HCT116 (cell line): Measurements from ENCODE around the gene FAM156B. TPM values are rescaled to one million over a fixed set of nuclear protein-coding genes. Genes with fewer than 3 reads are reported as not detected.

ENCODE experiments used
- ATAC-seq: fragments of 200-7000 bp; cut with Tn5 transposase; 2 replicates; pipeline ENCODE4 v1.9.1; 2020; ENCODE audit warnings: mild to moderate bottlenecking, moderate library complexity
- BruUV-seq: library from RNA; stranded (reverse); fragments of 400-500 nt; replicated peaks from 2 replicates; lab custom pipeline; 2021; lab: Mats Ljungman, UMichigan
- CTCF ChIA-PET: fragments of 300-600 bp; sonication (Branson Sonifier 250); formaldehyde crosslinking; loops from one replicate; lab custom pipeline; 2021; ENCODE audit warnings: antibody characterized with exemption; lab: Charles Lee
- POLR2A ChIA-PET: fragments of 300-600, 350-600 bp; sonication (Branson Sonifier 250); formaldehyde crosslinking; loops from one replicate; lab custom pipeline; 2021; ENCODE audit warnings: antibody characterized with exemption; lab: Charles Lee
- RAD21 ChIA-PET, 2 experiments: fragments of 300-600 bp; sonication (Branson Sonifier 250); formaldehyde crosslinking; loops; one replicate each; lab custom pipeline; 2023; ENCODE audit warnings: low total read pairs in 2 of 2; ENCODE audit not compliant: uncharacterized antibody in 2 of 2, unreplicated experiment in 2 of 2, low non-redundant PET in 1 of 2; lab: Charles Lee
- DNase-seq: peaks from one replicate; pipeline ENCODE4 v3.0.0-alpha.2; 2010; ENCODE audit warnings: low read depth, low spot score
- H2AFZ ChIP-seq: fragments of 200-600 bp; shearing (Covaris generic), sonication (generic); 2 replicates; pipeline ENCODE4 v1.6.1; 2017; ENCODE audit warnings: low read depth, mixed run types, mixed read lengths, antibody characterized with exemption, low read length; ENCODE audit not compliant: poor library complexity, severe bottlenecking
- H3K27ac ChIP-seq: 2 replicates; pipeline ENCODE4 v1.5.1; 2012; ENCODE audit warnings: low read depth, low read length
- H3K27me3 ChIP-seq: fragments of 200-600 bp; sonication (generic); 2 replicates; pipeline ENCODE4 v1.6.1; 2016; ENCODE audit warnings: mixed run types, low read length, mixed read lengths; ENCODE audit not compliant: insufficient read depth
- H3K36me3 ChIP-seq, 2 experiments: fragments of 200-500 bp in 1 of 2; fragments of 200-600 bp in 1 of 2; sonication (Bioruptor generic) in 1 of 2; sonication (generic) in 1 of 2; 2 replicates each; pipeline versions ENCODE4 v1.5.1 to v1.6.1; 2014 to 2016; ENCODE audit warnings: low read length in 2 of 2, inconsistent platforms in 1 of 2, mixed read lengths in 1 of 2, mixed run types in 1 of 2; ENCODE audit not compliant: insufficient read depth in 2 of 2, control insufficient read depth in 1 of 2
- H3K4me1 ChIP-seq, 2 experiments: fragments of 200-600 bp in 1 of 2; sonication (generic) in 1 of 2; 2 replicates each; pipeline versions ENCODE4 v1.5.1 to v1.6.1; 2012 to 2017; ENCODE audit warnings: low read length in 2 of 2, inconsistent platforms in 1 of 2, mild to moderate bottlenecking in 1 of 2, mixed read lengths in 1 of 2, mixed run types in 1 of 2, moderate library complexity in 1 of 2; ENCODE audit not compliant: insufficient read depth in 2 of 2, control insufficient read depth in 1 of 2
- H3K4me2 ChIP-seq: fragments of 200-600 bp; sonication (generic); 2 replicates; pipeline ENCODE4 v1.6.1; 2017; ENCODE audit warnings: mixed run types, low read length, mixed read lengths
- H3K4me3 ChIP-seq, 2 experiments: fragments of 200-600 bp in 1 of 2; sonication (generic) in 1 of 2; replicated peaks in 1 of 2; 2 replicates each; pipeline ENCODE4 v1.5.1; 2011 to 2016; ENCODE audit warnings: low read length in 2 of 2, control low read depth in 1 of 2, low read depth in 1 of 2, mild to moderate bottlenecking in 1 of 2, mixed read lengths in 1 of 2, mixed run types in 1 of 2
- H3K79me2 ChIP-seq: fragments of 200-600 bp; sonication (generic); 2 replicates; pipeline ENCODE4 v1.6.1; 2017; ENCODE audit warnings: mild to moderate bottlenecking, mixed run types, low read length, moderate library complexity, mixed read lengths; ENCODE audit not compliant: insufficient read depth
- H3K9ac ChIP-seq: fragments of 200-600 bp; sonication (generic); 2 replicates; pipeline ENCODE4 v1.6.1; 2016; ENCODE audit warnings: low read length, mixed read lengths
- H3K9me2 ChIP-seq: fragments of 200-600 bp; sonication (generic), shearing (Covaris generic); 2 replicates; pipeline ENCODE4 v1.6.1; 2017; ENCODE audit warnings: mixed run types, mild to moderate bottlenecking, moderate library complexity; ENCODE audit not compliant: insufficient read depth
- H3K9me3 ChIP-seq, 2 experiments: fragments of 200-500 bp in 1 of 2; fragments of 200-600 bp in 1 of 2; sonication (Bioruptor generic) in 1 of 2; sonication (generic) in 1 of 2; 2 replicates each; pipeline ENCODE4 v1.6.1; 2014 to 2017; ENCODE audit warnings: low read length in 2 of 2, mixed read lengths in 2 of 2, inconsistent platforms in 1 of 2, low read depth in 1 of 2, mild to moderate bottlenecking in 1 of 2, mixed run types in 1 of 2, moderate library complexity in 1 of 2; ENCODE audit not compliant: control insufficient read depth in 1 of 2, insufficient read depth in 1 of 2
- H4K20me1 ChIP-seq: fragments of 200-600 bp; sonication (generic), shearing (Covaris generic); 2 replicates; pipeline ENCODE4 v1.6.1; 2017; ENCODE audit warnings: mixed run types, mild to moderate bottlenecking, moderate library complexity; ENCODE audit not compliant: insufficient read depth
- ATF3 ChIP-seq: IDR thresholded peaks from 2 replicates; pipeline ENCODE4 v1.6.1; 2012
- CBX3 ChIP-seq: IDR thresholded peaks from 2 replicates; pipeline ENCODE4 v1.6.1; 2012; ENCODE audit warnings: low read depth
- CEBPB ChIP-seq: IDR thresholded peaks from 2 replicates; pipeline ENCODE4 v1.6.1; 2012; ENCODE audit warnings: low read depth
- CTCF ChIP-seq, 3 experiments: fragments of 200-600 bp in 1 of 3; sonication (generic) in 1 of 3; IDR thresholded peaks in 2 of 3; conservative IDR thresholded peaks in 1 of 3; 2 replicates each; pipeline ENCODE4 v1.5.1; 2012 to 2017; ENCODE audit warnings: low read depth in 2 of 3, low read length in 2 of 3, antibody characterized with exemption in 1 of 3, borderline replicate concordance in 1 of 3, control low read depth in 1 of 3, mild to moderate bottlenecking in 1 of 3, mixed read lengths in 1 of 3, mixed run types in 1 of 3, moderate library complexity in 1 of 3; ENCODE audit not compliant: insufficient read depth in 1 of 3
- EGR1 ChIP-seq: IDR thresholded peaks from 2 replicates; pipeline ENCODE4 v1.6.1; 2012; ENCODE audit warnings: low read depth
- ELF1 ChIP-seq: IDR thresholded peaks from 2 replicates; pipeline ENCODE4 v1.6.1; 2012; ENCODE audit warnings: low read depth, borderline replicate concordance
- EZH2 ChIP-seq: fragments of 200-600 bp; sonication (generic); IDR thresholded peaks from 2 replicates; pipeline ENCODE4 v1.6.1; 2017; ENCODE audit warnings: antibody characterized with exemption, mixed run types
- FOSL1 ChIP-seq: IDR thresholded peaks from 2 replicates; pipeline ENCODE4 v1.6.1; 2012; ENCODE audit warnings: low read depth
- JUND ChIP-seq: IDR thresholded peaks from 2 replicates; pipeline ENCODE4 v1.6.1; 2012
- POLR2A ChIP-seq: IDR thresholded peaks from 2 replicates; pipeline ENCODE4 v1.7.0; 2011; ENCODE audit warnings: borderline replicate concordance; ENCODE audit not compliant: insufficient read depth, insufficient read length; ENCODE audit errors: extremely low read depth
- POLR2AphosphoS5 ChIP-seq: IDR thresholded peaks from 2 replicates; pipeline ENCODE4 v1.6.1; 2011; ENCODE audit warnings: mild to moderate bottlenecking, low read depth, low read length, moderate library complexity
- RAD21 ChIP-seq: IDR thresholded peaks from 2 replicates; pipeline ENCODE4 v1.6.1; 2012; ENCODE audit warnings: low read depth, mild to moderate bottlenecking
- REST ChIP-seq: IDR thresholded peaks from 2 replicates; pipeline ENCODE4 v1.6.1; 2012; ENCODE audit warnings: low read depth
- SIN3A ChIP-seq: IDR thresholded peaks from 2 replicates; pipeline ENCODE4 v1.6.1; 2012; ENCODE audit warnings: low read depth
- SP1 ChIP-seq: IDR thresholded peaks from 2 replicates; pipeline ENCODE4 v1.6.1; 2012; ENCODE audit warnings: low read depth
- SRF ChIP-seq: IDR thresholded peaks from 2 replicates; pipeline ENCODE4 v1.6.1; 2012; ENCODE audit warnings: low read depth
- TCF7L2 ChIP-seq: IDR thresholded peaks from 2 replicates; pipeline ENCODE4 v1.7.0; 2011; ENCODE audit warnings: borderline replicate concordance, inconsistent platforms; ENCODE audit not compliant: insufficient read depth, insufficient read length; ENCODE audit errors: extremely low read depth
- YY1 ChIP-seq: IDR thresholded peaks from 2 replicates; pipeline ENCODE4 v1.6.1; 2011; ENCODE audit warnings: low read length, low read depth, moderate library complexity, mild to moderate bottlenecking; ENCODE audit not compliant: insufficient replicate concordance; ENCODE audit errors: extremely low read depth
- ZFX ChIP-seq: fragments of 450-650 bp; IDR thresholded peaks from 2 replicates; pipeline ENCODE4 v1.6.1; 2017
- ZNF274 ChIP-seq: fragments of 200-500 bp; sonication (Bioruptor generic); IDR thresholded peaks from 2 replicates; pipeline ENCODE4 v1.6.1; 2014; ENCODE audit warnings: mild to moderate bottlenecking, low read depth, low read length, inconsistent platforms
- intact Hi-C: fragments of 100-400 bp; cut with micrococcal nuclease; formaldehyde crosslinking; loops from 2 replicates; pipeline ENCODE4 v1.10.0; 2022
- total RNA-seq: library from RNA; stranded (reverse); gene quantifications from one replicate; pipeline ENCODE4 v1.2.1, GENCODE V29; 2021; ENCODE audit not compliant: unreplicated experiment

Gene FAM156B
- total RNA-seq, 1 experiment from 2014 or later: 13.5 TPM

- ATAC-seq (peak; percentile 93), DNase-seq (peak; percentile 74)
- Histone ChIP-seq H2AFZ (no peak overlapping the region), H3K79me2 (no peaks in the 10 kb centered on the region), H3K4me1 (peaks cover 0 to 8% of the 10 kb centered on the region in 2 experiments; a peak in 2 of 4 replicates), H3K4me2 (peak overlapping the region; percentile 89), H3K36me3 (no peaks in the 10 kb centered on the region), H3K9me2 (no peaks in the 10 kb centered on the region), H3K9ac (peak overlapping the region; percentile 90), H3K27me3 (no peaks in the 10 kb centered on the region), H3K4me3 (peak overlapping the region; percentile 67 to 71), H3K27ac (peak overlapping the region; percentile 84), H3K9me3 (no peaks in the 10 kb centered on the region), H4K20me1 (no peaks in the 10 kb centered on the region)
- no TSS peak for BruUV-seq
- intact Hi-C loops: no loop called here
- ChIA-PET RAD21 (no interaction called here), POLR2A (interaction anchor here (1.0 to 1.1 kb wide), 2 partner anchors 11 to 61 kb away, joined by 3 to 7 read pairs; no protein-coding TSS in a partner anchor), CTCF (interaction anchor here (0.7 kb wide), 1 partner anchor 10 kb away, joined by 3 read pairs; no protein-coding TSS in a partner anchor)
- TF ChIP-seq POLR2A (peak; percentile 30), POLR2AphosphoS5 (peak; percentile 80), CEBPB (peak; percentile 33; the same call in 1 of the 2 replicates), ZFX (peak; percentile 36; the same call in 1 of the 2 replicates), CTCF (IDR thresholded peaks at IDR 0.05 in 2 of 3, conservative IDR thresholded peaks at IDR 0.05 in 1 of 3; ENCODE audit: borderline replicate concordance in 1 of 3, insufficient read depth in 1 of 3, low read depth in 2 of 3, low read length in 2 of 3) (peak; percentile 48 to 68 (median 59); a peak in 5 of 6 replicates), EGR1 (peak; percentile 55), SP1 (peak; percentile 88), CBX3 (peak; percentile 60), TCF7L2 (no peak), ZNF274 (no peak), RAD21 (peak; percentile 92), EZH2 (no peak), SRF (no peak), REST (no peak), ATF3 (peak; percentile 54), JUND (peak; percentile 21; the same call in 1 of the 2 replicates), SIN3A (peak; percentile 63; the same call in 1 of the 2 replicates), FOSL1 (no peak), YY1 (no peak), ELF1 (peak; percentile 46; the same call in 1 of the 2 replicates)
Observed at GRCh38 chrX:52934704-52935469, 37.8 kb downstream of the FAM156B start.
